ENCODE measurements around the gene SLC6A2.

Gene SLC6A2

GRCh38 chr16:55678161-55678821, 22.5 kb downstream of the SLC6A2 start:
- DNase-seq: no peak

DNA sequence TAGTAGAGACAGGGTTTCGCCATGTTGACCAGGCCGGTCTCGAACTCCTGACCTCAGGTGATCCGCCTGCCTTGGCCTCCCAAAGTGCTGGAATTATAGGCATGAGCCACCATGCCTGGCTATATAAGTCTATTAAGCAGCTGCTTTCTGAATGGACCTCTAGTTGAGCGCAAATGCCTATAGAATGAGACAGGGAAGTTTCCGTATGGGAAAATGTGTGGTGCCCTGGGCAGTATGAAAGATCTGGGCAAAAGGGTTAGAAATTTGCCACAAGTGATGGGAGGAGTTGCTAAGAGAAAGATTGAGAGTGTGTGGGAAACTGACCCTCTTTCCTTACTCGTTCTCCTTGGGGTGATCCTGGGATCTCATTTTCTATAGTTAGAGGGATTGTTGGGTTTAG, 26.3 kb downstream of the SLC6A2 start:
- no peak for DNase-seq

DNA sequence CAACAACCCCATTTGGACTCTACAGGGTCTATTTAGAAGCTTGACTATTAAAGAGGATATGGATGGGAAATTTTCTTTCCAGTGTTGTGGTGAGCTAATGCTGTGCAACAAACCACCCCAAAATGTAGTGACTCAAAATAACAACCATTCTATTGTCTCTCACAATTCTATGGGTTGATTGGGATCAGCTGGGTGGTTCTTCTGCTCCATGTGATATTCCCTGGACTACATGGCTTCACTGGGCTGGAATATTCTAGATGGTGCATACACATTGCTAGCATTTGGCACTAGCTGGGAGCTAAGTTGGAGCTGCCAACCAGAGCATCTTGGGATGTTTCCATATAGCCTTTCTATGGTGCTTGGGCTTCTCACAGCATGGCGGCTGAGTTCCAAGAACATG, 30.2 kb downstream of the SLC6A2 start:
- DNase-seq: no peak

- DNase-seq: no peak
These were observed 30.9 kb downstream of the SLC6A2 start for GRCh38 chr16:55686671-55687070.

DNA sequence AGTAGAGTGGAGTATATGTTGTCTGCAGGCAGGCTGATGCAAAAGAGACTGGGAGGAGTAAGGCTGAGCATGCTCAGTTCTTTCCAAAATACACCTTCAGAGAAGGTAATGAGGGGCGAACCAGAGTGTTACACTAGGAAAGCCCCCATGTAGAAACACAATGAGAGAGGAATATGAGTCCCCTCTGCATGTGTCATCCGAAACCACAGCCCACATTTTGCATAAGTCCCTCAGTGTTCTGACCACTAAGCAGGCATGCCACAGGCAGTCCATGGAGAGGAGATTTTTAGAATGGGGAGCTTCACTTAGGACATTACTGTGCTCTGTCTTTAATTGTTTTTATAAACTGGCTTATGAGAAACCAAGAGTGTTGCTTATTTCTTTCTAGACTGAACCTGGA, 32.0 kb downstream of the SLC6A2 start:
- DNase-seq: no peak

DNA sequence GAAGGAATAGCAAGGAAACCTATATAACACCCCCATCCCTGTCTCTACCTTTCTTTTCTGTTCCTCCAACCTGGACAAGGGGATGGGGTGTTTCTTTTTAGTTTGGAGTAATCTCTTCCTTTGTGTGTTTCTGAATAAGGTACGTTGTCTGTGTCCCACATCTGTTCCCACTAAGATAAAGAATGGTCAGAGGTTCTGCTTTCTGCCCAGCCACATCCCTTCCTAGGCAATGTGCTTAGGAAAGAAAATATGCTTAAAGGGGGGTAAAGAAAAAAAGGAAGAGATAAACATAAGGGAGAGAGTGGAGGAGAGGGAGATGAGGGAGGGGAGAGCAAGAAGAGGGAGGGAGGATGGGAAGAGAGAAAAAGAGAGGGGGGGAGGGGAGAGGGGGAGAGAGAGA, 35.1 kb downstream of the SLC6A2 start:
- no peak for DNase-seq

DNA sequence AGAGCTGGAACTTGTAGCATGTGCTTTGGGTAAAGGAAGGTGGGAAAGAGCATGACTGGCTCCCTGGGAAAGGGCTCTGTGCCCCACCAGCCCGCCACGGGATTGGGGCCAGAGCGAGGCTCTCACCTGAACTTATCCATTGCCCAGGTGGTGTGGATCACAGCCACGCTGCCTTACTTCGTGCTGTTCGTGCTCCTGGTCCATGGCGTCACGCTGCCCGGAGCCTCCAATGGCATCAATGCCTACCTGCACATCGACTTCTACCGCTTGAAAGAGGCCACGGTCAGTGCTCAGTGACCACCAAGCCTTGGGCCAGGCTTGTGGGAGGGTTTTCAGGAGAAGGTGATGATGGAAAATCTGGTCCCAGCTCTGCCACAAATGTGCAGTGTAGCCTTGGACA, 36.0 kb downstream of the SLC6A2 start:
- DNase-seq: no peak

- DNase-seq: no peak
These were observed 39.8 kb downstream of the SLC6A2 start for GRCh38 chr16:55695595-55695994.

DNA sequence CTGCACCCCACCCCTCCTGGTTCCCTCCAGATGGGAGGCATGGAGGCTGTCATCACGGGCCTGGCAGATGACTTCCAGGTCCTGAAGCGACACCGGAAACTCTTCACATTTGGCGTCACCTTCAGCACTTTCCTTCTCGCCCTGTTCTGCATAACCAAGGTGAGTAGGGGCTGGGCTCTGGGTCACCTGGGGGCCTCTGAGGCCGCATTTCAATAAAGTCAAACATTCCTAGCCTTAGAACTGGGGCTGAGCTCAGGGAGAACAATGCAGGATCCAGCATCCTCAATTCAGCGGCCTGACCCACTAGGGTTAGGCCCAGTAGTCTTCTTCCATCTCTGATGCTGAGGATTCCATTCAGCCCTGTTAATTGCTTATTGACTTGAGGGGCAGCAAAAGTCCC, 42.1 kb downstream of the SLC6A2 start:
- DNase-seq: no peak

GRCh38 chr16:55698331-55698730, 42.5 kb downstream of the SLC6A2 start:
- DNase-seq: no peak

GRCh38 chr16:55698946-55699345, 43.2 kb downstream of the SLC6A2 start:
- DNase-seq: no peak

GRCh38 chr16:55699616-55700015, 43.8 kb downstream of the SLC6A2 start:
- no peak for DNase-seq

GRCh38 chr16:55700067-55700466, 44.3 kb downstream of the SLC6A2 start:
- no peak for DNase-seq

GRCh38 chr16:55700961-55701360, 45.2 kb downstream of the SLC6A2 start:
- DNase-seq: no peak

- DNase-seq: peak in 1 of 2 experiments; percentile 4
These were observed 45.9 kb downstream of the SLC6A2 start for GRCh38 chr16:55701442-55702319.

- DNase-seq: peak; percentile 4 to 33
These were observed 47.5 kb downstream of the SLC6A2 start for GRCh38 chr16:55703003-55704001.

DNA sequence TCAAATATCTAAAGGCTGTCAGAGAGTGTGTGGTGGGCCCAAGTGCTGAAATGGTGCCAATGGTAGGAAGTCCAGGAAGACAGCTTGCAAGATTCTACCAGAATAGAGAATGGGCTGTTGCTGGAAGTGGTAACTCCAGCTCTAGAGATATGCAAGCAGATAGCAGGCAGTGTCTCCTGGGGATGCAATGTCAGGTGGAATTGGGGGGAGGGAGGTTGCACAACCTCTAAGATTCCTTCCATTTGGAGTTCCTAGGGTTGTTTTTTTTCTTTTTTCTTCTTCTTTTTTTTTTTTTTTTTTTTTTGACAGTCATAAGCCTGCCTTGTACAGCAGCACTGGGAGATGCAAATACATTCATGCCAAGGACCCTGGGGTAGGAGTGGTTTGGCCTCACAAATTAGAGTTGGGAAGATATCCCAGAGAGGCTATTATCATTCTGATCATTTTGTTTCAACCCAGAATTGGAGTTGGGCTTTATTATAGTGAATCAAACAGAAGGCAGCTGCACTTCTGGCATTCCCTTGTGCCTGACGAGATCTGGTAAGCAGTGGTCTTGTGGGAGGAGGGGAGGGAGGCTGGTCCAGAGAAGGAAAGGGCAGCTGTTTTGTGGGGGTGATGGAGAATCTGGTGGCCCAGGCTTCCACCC, 51.1 kb downstream of the SLC6A2 start:
- no peak for DNase-seq

DNA sequence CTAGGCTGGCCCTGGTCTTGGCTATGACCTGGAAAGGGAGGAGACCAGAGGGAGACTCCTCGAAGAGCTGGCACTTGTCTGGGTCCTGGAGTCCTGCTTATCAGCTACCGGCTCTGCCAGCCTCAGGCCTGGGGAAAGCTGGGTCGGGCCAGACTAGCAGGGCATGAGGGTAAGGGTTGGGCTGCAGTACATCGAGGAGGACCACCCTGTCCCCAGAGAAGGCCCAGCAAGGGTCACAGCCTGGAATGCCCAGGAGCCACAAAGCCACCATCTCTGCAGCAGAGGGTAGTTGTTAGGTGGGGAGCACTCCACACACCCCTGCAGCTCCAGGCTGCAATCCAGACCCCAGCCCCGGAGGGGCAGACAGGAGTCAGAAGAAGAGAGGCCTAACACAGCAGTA, 54.0 kb downstream of the SLC6A2 start:
- no peak for DNase-seq

DNA sequence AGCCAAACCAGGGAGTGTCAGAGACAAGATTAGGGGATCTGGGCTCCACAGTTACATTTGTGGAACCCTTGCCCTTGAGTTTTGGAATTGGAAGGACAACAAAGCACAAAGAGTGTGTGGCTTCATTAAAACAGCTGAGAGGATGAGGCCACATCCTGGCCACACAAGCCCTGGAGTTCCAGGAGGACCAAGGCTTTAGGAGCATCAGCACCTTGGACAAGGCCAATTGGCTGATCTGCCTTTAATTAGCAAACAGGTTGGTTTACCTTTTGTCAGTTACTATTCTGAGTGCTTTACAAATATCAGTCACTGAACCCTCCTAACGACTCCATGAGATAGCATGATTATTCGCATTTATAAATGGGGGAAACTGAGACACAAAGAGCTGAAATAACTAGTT, 54.7 kb downstream of the SLC6A2 start:
- DNase-seq: no peak

DNA sequence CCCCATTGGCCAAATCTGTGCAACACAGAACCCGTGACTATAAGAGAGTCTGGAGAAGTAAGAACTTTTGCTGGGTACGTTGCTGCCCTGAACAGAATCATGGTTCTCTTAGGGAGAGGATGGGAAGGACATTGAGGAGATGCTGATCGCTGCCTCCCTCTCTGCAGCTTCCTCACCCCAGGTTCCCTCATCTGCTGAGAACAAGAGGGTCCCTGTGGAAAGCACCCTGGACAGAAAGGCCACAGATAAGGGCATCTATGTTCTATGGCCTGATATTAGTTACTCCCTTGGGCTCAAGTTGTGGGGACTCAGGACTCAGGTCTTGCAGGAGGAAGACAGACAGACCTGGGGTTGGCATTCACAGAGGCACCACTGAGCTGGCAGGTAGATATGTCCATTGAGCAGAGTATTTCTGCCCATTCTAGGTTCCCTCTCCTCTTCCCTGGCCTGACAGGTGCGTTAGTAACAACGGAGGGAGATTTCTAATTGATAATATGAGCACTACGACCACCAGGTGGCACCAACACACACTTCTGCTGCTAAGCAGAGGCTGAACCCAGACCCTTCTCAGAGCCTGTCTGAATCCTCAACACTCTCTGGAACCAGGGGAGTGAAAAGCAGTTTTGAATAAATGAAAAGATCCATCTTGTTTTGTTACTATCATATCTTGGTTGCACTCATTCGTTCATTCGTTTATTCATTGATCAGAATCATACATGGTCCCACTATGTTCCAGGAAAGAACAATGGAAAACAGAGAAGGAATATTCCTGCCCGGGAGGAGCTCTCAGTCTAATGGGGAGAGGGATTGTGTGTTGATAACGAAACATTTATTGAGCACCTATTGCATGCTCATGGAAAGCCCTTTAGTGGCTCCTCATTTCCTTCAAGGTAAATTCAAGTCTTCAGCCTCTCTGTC, 56.4 kb downstream of the SLC6A2 start:
- peak; percentile 5 to 51 for DNase-seq

DNA sequence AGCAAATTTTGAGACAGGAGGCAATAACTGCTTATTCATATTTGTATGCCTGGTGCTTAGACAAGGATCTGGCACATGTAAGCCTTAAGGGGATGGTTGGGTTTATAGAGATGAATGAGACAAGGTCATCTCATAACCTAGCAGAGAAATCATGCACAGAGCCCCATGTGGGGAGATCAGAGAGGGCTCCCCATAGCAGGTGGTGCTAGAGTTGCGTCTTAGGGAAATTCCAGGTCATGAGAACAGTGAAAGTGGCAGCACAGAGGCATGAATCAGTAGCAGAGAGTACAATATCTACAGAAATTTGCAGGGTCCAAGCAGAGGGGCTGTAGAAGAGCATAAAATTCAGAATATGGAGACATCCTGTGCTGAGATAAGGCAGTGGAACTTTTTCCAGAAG, 57.3 kb downstream of the SLC6A2 start:
- no peak for DNase-seq

DNA sequence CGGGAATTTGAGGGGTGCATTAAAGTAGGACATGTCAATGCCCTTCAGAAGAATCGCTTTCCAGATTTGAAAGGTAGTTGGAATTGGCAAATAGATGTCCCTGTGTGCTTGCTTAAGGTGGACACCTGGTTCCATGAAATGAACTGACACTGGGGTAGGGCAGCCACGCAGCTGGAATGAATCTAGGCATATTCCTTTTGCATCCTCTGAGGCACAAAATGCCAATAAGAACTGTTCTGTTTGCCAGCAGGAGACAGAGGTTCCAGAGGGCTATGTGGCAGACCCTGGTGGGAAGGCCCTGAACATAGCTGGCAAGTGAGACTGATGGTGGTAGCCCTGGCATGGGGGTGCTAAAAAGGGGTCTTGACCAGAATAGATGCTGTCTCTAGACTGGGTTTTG, 61.5 kb downstream of the SLC6A2 start:
- no peak for DNase-seq

Data from NCI-H446 (cell line).